GM12878 (cell line): Measurements from ENCODE around the gene DDX23. TPM values are rescaled to one million over a fixed set of nuclear protein-coding genes. Genes with fewer than 3 reads are reported as not detected.
A peak's percentile ranks its signal among the peaks of the same experiment; 100 is the strongest.

Experiments used
- ATF3 ChIP-seq: IDR thresholded peaks from 2 replicates; pipeline ENCODE4 v1.6.1; 2011; ENCODE audit warnings: low read depth, mild to moderate bottlenecking, low read length, moderate library complexity, borderline replicate concordance; ENCODE audit errors: extremely low read depth
- BCLAF1 ChIP-seq: fragments of 450-650 bp; IDR thresholded peaks from 2 replicates; pipeline ENCODE4 v1.6.1; 2017; ENCODE audit warnings: antibody characterized with exemption, mild to moderate bottlenecking, moderate library complexity
- CHD1 ChIP-seq: IDR thresholded peaks from 2 replicates; pipeline ENCODE4 v1.6.1; 2012; ENCODE audit warnings: low read depth, low read length, improper control_type of control experiment
- CHD4 ChIP-seq: fragments of 200-600 bp; sonication (generic); IDR thresholded peaks from 2 replicates; pipeline ENCODE4 v1.6.1; 2016; ENCODE audit warnings: mild to moderate bottlenecking
- CTCF ChIP-seq, 3 experiments: IDR thresholded peaks in 2 of 3; conservative IDR thresholded peaks in 1 of 3; 2 replicates each; pipeline ENCODE4 v1.5.1; 2011; ENCODE audit warnings: low read depth in 3 of 3, low read length in 3 of 3, mild to moderate bottlenecking in 3 of 3, control low read depth in 2 of 3, moderate library complexity in 2 of 3, inconsistent platforms in 1 of 3, mixed read lengths in 1 of 3; ENCODE audit not compliant: control insufficient read depth in 2 of 3, insufficient read depth in 1 of 3; ENCODE audit errors: extremely low read depth in 1 of 3
- FOXM1 ChIP-seq: IDR thresholded peaks from 2 replicates; pipeline ENCODE4 v1.6.1; 2012; ENCODE audit warnings: low read depth, mild to moderate bottlenecking, inconsistent platforms, low read length, moderate library complexity
- HDAC6 ChIP-seq: fragments of 200-600 bp; sonication (generic); IDR thresholded peaks from one replicate; pipeline ENCODE4 v1.8.0; 2017; ENCODE audit warnings: antibody characterized with exemption; ENCODE audit not compliant: unreplicated experiment
- KLF5 ChIP-seq: fragments of 450-650 bp; IDR thresholded peaks from 2 replicates; pipeline ENCODE4 v1.6.1; 2014; ENCODE audit warnings: mild to moderate bottlenecking; ENCODE audit not compliant: partially characterized antibody
- MEF2A ChIP-seq: IDR thresholded peaks from 2 replicates; pipeline ENCODE4 v1.6.1; 2011; ENCODE audit warnings: low read depth, mild to moderate bottlenecking, low read length, moderate library complexity; ENCODE audit not compliant: insufficient read depth
- MTA3 ChIP-seq: IDR thresholded peaks from 2 replicates; pipeline ENCODE4 v1.6.1; 2012; ENCODE audit warnings: low read length, inconsistent platforms, borderline replicate concordance
- MYC ChIP-seq: IDR thresholded peaks from 2 replicates; pipeline ENCODE4 v1.6.1; 2011; ENCODE audit warnings: mild to moderate bottlenecking, low read length, moderate library complexity, inconsistent platforms; ENCODE audit not compliant: insufficient read depth, insufficient replicate concordance, insufficient read length, severe bottlenecking
- NFXL1 ChIP-seq: fragments of 450-650 bp; IDR thresholded peaks from 2 replicates; pipeline ENCODE4 v1.6.1; 2017; ENCODE audit warnings: antibody characterized with exemption, mild to moderate bottlenecking, borderline replicate concordance
- PBX3 ChIP-seq: IDR thresholded peaks from 2 replicates; pipeline ENCODE4 v1.6.1; 2011; ENCODE audit warnings: mild to moderate bottlenecking, low read depth, low read length, moderate library complexity; ENCODE audit not compliant: insufficient replicate concordance
- RB1 ChIP-seq: fragments of 450-650 bp; formaldehyde crosslinking; IDR thresholded peaks from 2 replicates; pipeline ENCODE4 v1.6.1; 2017; ENCODE audit warnings: mild to moderate bottlenecking, borderline replicate concordance
- SIX5 ChIP-seq: IDR thresholded peaks from 2 replicates; pipeline ENCODE4 v1.6.1; 2011; ENCODE audit warnings: mild to moderate bottlenecking, low read depth, low read length, moderate library complexity; ENCODE audit not compliant: severe bottlenecking
- STAT3 ChIP-seq: IDR thresholded peaks from 2 replicates; pipeline ENCODE4 v1.6.1; 2011; ENCODE audit warnings: low read depth, low read length, improper control_type of control experiment
- SUPT20H ChIP-seq: IDR thresholded peaks from 2 replicates; pipeline ENCODE4 v1.6.1; 2011; ENCODE audit warnings: low read depth, mild to moderate bottlenecking, low read length, moderate library complexity, borderline replicate concordance; ENCODE audit not compliant: control insufficient read depth
- TARDBP ChIP-seq: IDR thresholded peaks from 2 replicates; pipeline ENCODE4 v1.6.1; 2016; ENCODE audit warnings: borderline replicate concordance
- TBL1XR1 ChIP-seq: IDR thresholded peaks from 2 replicates; pipeline ENCODE4 v1.6.1; 2012; ENCODE audit warnings: low read depth, low read length, improper control_type of control experiment
- ZBED1 ChIP-seq: IDR thresholded peaks from 2 replicates; pipeline ENCODE4 v1.6.1; 2016; ENCODE audit warnings: borderline replicate concordance
- ZNF274 ChIP-seq: IDR thresholded peaks from one replicate; pipeline ENCODE4 v1.8.0; 2011; ENCODE audit not compliant: insufficient read length, insufficient read depth
- ZSCAN29 ChIP-seq: fragments of 450-650 bp; IDR thresholded peaks from 2 replicates; pipeline ENCODE4 v1.6.1; 2017; ENCODE audit warnings: mild to moderate bottlenecking, moderate library complexity
- polyA plus RNA-seq, 11 experiments: library from polyadenylated mRNA; depleted of rRNA in 4 of 11; unstranded in 6 of 11; stranded (reverse) in 5 of 11; fragments of >200 nt; fragmentation: Nextera tagmentation in 4 of 11; fragmentation: Illumina TruSeq in 1 of 11; extraction: Ambion mirVana in 4 of 11; extraction: Trizol in 1 of 11; gene quantifications; 1 replicate in 1 of 11; 2 replicates in 10 of 11; pipeline versions ENCODE4 v1.2.1 to v1.2.3, GENCODE V29; 2011 to 2016; ENCODE audit warnings: inconsistent platforms in 2 of 11, missing spikeins in 2 of 11, low read depth in 1 of 11
- total RNA-seq, 4 experiments: library from RNA; depleted of rRNA in 3 of 4; stranded (reverse); fragments of >200 nt in 3 of 4; fragmentation: Illumina TruSeq in 1 of 4; extraction: Trizol in 1 of 4; gene quantifications; 2 replicates each; pipeline versions ENCODE4 v1.2.1 to v1.2.3, GENCODE V29; 2013 to 2021

DDX23 gene
- total and polyA plus RNA-seq, 10 of the 15 experiments (the other 5 are each of a cell fraction or from before 2014, with no cell fraction given), result 25.8 to 107 (median 77.4) TPM

GRCh38 chr12:48815126-48816110 is 36.5 kb downstream of the DDX23 start (continued):
- TF ChIP-seq BCLAF1 (no peak), ZSCAN29 (no peak), CHD1 (no peak), TARDBP (no peak), STAT3 (no peak), CHD4 (no peak), ATF3 (no peak), NFXL1 (no peak), ZNF274 (no peak), TBL1XR1 (no peak), RB1 (no peak), MEF2A (no peak), PBX3 (peak; percentile 17), ZBED1 (no peak), FOXM1 (no peak), CTCF (IDR thresholded peaks at IDR 0.05 in 2 of 3, conservative IDR thresholded peaks at IDR 0.05 in 1 of 3; ENCODE audit: control insufficient read depth in 2 of 3, extremely low read depth in 1 of 3, insufficient read depth in 1 of 3, low read depth in 3 of 3, low read length in 3 of 3) (no peak), MTA3 (no peak), MYC (no peak), SIX5 (no peak), KLF5 (no peak), HDAC6 (no peak), SUPT20H (no peak)
